HG02943 (cell line): ENCODE data around the gene NOSTRIN.
"Not testable (repeated sequence)": the region's sequence is repeated elsewhere in the genome, so short reads cannot be mapped to it uniquely, and the experiment has no call there.

ENCODE experiments used
- ATAC-seq: cut with Tn5 transposase; IDR thresholded peaks from one replicate; pipeline ENCODE4 v1.9.1; 2021; ENCODE audit warnings: mild to moderate bottlenecking, low read depth, moderate library complexity; ENCODE audit not compliant: unreplicated experiment

Gene NOSTRIN

GRCh38 chr2:168867164-168867563, 64.7 kb downstream of the NOSTRIN start:
- ATAC-seq, result not testable (repeated sequence)

- ATAC-seq, result not testable (repeated sequence)
Observed at GRCh38 chr2:168870369-168870768, 67.9 kb downstream of the NOSTRIN start.

GRCh38 chr2:168870824-168871223, 68.4 kb downstream of the NOSTRIN start:
- ATAC-seq, result not testable (repeated sequence)

GRCh38 chr2:168874368-168875054, 72.1 kb downstream of the NOSTRIN start:
- ATAC-seq, result no peak

GRCh38 chr2:168882163-168882562, 79.7 kb downstream of the NOSTRIN start:
- ATAC-seq, result not testable (repeated sequence)

- ATAC-seq, result no peak
Observed at GRCh38 chr2:168884975-168885374, 82.5 kb downstream of the NOSTRIN start.

- ATAC-seq, result no peak
Observed at GRCh38 chr2:168889635-168890005, 87.2 kb downstream of the NOSTRIN start.

- ATAC-seq, result peak; percentile 100
Observed at GRCh38 chr2:168890006-168890782, 87.8 kb downstream of the NOSTRIN start, which contains the start of gene SPC25. Gene SPC25, minus strand, starts transcription at chr2:168890430. Its CDS starts 911 bp downstream, at chr2:168889519.

GRCh38 chr2:168892327-168892726, 89.9 kb downstream of the NOSTRIN start:
- no peak for ATAC-seq

- ATAC-seq, result no peak
Observed at GRCh38 chr2:168894101-168894500, 91.7 kb downstream of the NOSTRIN start.

GRCh38 chr2:168894720-168895119, 92.3 kb downstream of the NOSTRIN start:
- ATAC-seq, result no peak

- no peak for ATAC-seq
Observed at GRCh38 chr2:168895771-168896170, 93.3 kb downstream of the NOSTRIN start.

GRCh38 chr2:168896783-168897182, 94.3 kb downstream of the NOSTRIN start:
- ATAC-seq, result no peak

GRCh38 chr2:168897449-168897848, 95.0 kb downstream of the NOSTRIN start:
- ATAC-seq, result no peak

- ATAC-seq, result no peak
Observed at GRCh38 chr2:168901003-168901402, 98.6 kb downstream of the NOSTRIN start, which contains the start of gene G6PC2. Gene G6PC2, plus strand, starts transcription at chr2:168901291. Its CDS starts 41 bp downstream, at chr2:168901332.

GRCh38 chr2:168903888-168904287, 101.5 kb downstream of the NOSTRIN start:
- ATAC-seq, result no peak

- ATAC-seq, result no peak
Observed at GRCh38 chr2:168904358-168904757, 101.9 kb downstream of the NOSTRIN start.

- no peak for ATAC-seq
Observed at GRCh38 chr2:168907940-168908662, 105.7 kb downstream of the NOSTRIN start.

- no peak for ATAC-seq
Observed at GRCh38 chr2:168910330-168910729, 107.9 kb downstream of the NOSTRIN start.

GRCh38 chr2:168912466-168912865, 110.0 kb downstream of the NOSTRIN start:
- ATAC-seq, result no peak

GRCh38 chr2:168912901-168913369, 110.5 kb downstream of the NOSTRIN start:
- no peak for ATAC-seq
